Measurements from ENCODE around the gene PTPRG. TPM values are rescaled to one million over a fixed set of nuclear protein-coding genes. Genes with fewer than 3 reads are reported as not detected.

The PTPRG gene
- total RNA-seq, 1 donor from 2014 or later: 0.22 TPM

DNA sequence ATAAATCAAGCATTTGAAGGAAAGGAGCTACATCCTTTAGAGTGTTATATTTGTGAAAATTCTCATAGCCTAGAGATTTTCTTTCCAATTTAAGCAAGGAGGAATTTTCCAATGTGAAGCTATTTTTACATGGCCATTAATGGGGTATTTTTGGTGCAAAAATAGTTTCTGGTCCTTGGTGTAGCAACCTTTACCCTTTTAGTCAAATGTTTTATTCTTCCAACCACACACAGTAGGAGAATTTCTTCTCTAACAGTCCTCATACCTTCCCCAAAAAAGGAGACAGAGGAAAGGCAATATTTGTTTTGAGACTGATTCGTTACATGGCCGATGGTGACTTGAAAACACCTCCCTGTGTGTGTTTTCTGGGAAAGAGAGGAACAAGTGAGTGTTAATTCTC, 261.2 kb downstream of the PTPRG start:
- Mint-ChIP-seq H3K27ac (no peak overlapping the region), H3K4me3 (no peak overlapping the region), H3K4me1 (no peaks in the 10 kb centered on the region), H3K36me3 (ENCODE audit: low read depth) (no peaks in the 10 kb centered on the region), H3K27me3 (no peaks in the 10 kb centered on the region), H3K9me3 (no peaks in the 10 kb centered on the region)
- intact Hi-C loops (cut with micrococcal nuclease): no loop called here
- ChIA-PET POLR2A (no interaction called here), CTCF (no interaction called here)
- no peak for ATAC-seq (ENCODE audit: low read depth)
- DNase-seq: no peak
- TF ChIP-seq, protein P1, sequence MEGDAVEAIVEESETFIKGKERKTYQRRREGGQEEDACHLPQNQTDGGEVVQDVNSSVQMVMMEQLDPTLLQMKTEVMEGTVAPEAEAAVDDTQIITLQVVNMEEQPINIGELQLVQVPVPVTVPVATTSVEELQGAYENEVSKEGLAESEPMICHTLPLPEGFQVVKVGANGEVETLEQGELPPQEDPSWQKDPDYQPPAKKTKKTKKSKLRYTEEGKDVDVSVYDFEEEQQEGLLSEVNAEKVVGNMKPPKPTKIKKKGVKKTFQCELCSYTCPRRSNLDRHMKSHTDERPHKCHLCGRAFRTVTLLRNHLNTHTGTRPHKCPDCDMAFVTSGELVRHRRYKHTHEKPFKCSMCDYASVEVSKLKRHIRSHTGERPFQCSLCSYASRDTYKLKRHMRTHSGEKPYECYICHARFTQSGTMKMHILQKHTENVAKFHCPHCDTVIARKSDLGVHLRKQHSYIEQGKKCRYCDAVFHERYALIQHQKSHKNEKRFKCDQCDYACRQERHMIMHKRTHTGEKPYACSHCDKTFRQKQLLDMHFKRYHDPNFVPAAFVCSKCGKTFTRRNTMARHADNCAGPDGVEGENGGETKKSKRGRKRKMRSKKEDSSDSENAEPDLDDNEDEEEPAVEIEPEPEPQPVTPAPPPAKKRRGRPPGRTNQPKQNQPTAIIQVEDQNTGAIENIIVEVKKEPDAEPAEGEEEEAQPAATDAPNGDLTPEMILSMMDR (IDR thresholded peaks at IDR 0.05): no peak

DNA sequence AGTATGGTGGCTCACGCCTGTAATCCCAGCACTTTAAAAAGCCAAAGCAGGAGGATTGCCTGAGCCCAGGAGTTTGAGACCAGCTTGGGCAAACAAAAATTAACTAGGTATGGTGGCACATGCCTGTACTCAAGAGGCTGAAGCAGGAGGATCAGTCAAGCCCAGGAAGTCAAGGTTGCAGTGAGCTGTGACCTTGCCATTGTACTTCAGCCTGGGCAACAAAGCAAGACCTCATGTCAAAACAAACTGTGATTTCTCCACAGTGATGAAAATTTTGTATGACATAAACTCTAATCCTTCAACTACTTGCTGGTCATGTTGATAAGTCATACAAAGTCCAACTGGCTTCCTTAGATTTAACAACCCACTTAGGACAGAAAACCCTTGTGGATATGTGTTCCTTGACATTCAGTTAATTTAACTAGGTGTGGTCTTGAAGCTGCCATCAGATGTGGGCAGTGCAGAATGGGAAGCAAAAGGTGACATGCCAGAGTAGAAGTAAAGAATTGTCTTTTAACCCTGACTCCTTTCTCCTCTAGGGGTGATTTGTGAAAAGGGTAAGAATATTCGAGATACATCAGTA, 263.3 kb downstream of the PTPRG start:
- H3K9me3 Mint-ChIP-seq: peaks cover 2% of the 10 kb centered on the region
- H3K36me3 Mint-ChIP-seq (ENCODE audit: low read depth): no peaks in the 10 kb centered on the region
- TF ChIP-seq, protein P1 (IDR thresholded peaks at IDR 0.05): no peak
- CTCF ChIA-PET: no interaction called here
- ATAC-seq (ENCODE audit: low read depth) (no peak), DNase-seq (no peak)
- H3K4me1 Mint-ChIP-seq: no peaks in the 10 kb centered on the region
- H3K27ac Mint-ChIP-seq: no peak overlapping the region
- intact Hi-C loops (cut with micrococcal nuclease): no loop called here
- no peak overlapping the region for H3K4me3 Mint-ChIP-seq
- POLR2A ChIA-PET: no interaction called here
- H3K27me3 Mint-ChIP-seq: no peaks in the 10 kb centered on the region

DNA sequence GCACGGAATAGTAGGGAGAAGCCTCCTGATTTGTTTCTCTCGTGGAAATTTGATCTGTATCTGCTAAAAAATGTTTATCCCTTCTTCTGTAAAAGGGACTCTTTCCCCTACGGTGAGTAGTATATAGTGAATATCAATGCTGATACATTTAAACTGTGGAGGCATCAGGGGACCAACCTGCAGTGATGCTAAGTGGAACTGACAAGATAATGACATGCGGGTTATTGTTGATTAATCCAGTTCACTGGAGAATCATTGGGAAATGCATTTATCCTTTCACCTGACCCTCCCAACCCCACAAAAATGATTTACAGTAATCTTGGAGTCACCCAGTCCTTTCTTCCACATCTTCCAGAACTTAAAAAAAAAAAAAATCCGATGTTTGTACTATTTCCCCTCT, 264.8 kb downstream of the PTPRG start:
- ChIA-PET POLR2A (no interaction called here), CTCF (no interaction called here)
- Mint-ChIP-seq H3K27ac (no peak overlapping the region), H3K4me1 (no peaks in the 10 kb centered on the region), H3K36me3 (ENCODE audit: low read depth) (no peaks in the 10 kb centered on the region), H3K9me3 (peaks cover 3% of the 10 kb centered on the region), H3K27me3 (no peaks in the 10 kb centered on the region), H3K4me3 (no peak overlapping the region)
- TF ChIP-seq, protein P1 (IDR thresholded peaks at IDR 0.05): no peak
- ATAC-seq (ENCODE audit: low read depth) (no peak), DNase-seq (no peak)
- intact Hi-C loops (cut with micrococcal nuclease): no loop called here

DNA sequence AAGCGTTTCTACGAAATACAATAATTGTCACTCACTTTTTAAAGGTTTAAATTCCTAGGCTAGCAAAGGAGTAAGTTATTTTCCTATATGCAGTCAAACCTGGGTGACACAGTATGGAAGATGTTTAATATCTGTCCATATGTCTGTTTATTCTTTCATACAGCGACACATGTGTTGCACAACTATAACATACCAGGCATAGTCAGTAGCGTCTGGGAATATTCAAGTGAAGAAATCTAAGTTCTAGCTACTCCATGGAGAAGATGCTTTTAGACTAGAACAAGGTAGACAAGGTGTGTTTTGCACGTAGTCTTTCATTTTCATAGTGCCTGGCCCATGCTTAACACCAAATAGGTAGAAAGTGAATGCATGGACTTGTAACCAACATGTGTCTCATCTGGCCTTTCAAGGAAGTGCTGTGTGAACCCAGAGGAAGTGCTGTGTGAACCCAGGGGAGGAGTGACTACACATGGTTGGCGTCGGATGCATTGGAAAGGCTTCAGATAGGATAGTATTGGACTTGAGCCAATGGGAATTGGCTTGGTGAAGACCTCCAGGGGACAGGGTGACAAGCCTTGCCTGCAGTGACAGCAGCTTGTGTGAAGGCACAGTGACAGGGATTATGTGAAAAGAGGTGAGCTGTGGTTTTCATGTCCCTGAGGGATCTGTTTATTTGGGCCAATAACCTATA, 267.0 kb downstream of the PTPRG start:
- TF ChIP-seq, protein P1 (IDR thresholded peaks at IDR 0.05): no peak
- intact Hi-C loops (cut with micrococcal nuclease): no loop called here
- Mint-ChIP-seq H3K4me1 (no peaks in the 10 kb centered on the region), H3K9me3 (peaks cover 3% of the 10 kb centered on the region), H3K27ac (no peak overlapping the region), H3K4me3 (no peak overlapping the region), H3K36me3 (ENCODE audit: low read depth) (no peaks in the 10 kb centered on the region), H3K27me3 (no peaks in the 10 kb centered on the region)
- ATAC-seq (ENCODE audit: low read depth): no peak
- ChIA-PET POLR2A (no interaction called here), CTCF (no interaction called here)
- DNase-seq: no peak

DNA sequence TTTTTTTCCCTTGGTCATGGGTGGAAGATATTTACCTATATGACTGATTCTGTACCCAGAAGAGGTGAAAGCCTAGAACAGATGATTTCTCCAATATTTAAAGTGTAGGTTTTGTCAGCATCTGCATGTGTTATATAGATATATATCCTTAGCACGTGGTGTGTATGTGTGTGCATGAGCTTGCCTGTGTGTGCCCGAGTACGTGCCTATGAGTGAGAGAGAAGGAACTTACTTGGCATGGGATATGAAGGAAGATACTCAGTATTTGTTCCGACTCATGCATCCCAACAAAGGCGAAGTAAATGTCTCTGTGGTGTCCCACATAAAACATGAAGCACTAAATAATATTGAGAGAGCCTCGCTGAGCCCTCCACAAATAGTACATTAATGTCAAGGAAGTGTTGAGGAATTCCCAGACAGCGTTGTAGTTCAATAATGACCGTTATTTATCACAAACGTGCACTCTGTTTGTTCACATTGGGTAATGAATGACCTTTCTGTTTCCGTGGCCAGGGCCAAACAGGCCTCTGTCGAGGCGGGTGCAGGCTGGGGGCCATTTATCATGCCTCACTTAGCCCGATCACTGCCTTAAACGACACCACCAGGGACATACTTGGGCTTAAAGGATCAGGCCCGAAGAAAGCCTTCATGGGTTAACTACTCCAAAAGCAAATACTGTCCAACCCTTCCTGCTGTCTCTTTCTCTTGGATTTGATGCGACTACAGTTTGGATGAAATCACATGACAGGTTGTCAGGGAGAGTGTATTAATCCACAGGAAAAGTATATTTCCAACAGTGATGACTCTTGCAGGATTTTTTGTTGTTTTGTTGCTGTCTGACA, 267.7 kb downstream of the PTPRG start:
- Mint-ChIP-seq H3K9me3 (peaks cover 3% of the 10 kb centered on the region), H3K4me1 (no peaks in the 10 kb centered on the region), H3K36me3 (ENCODE audit: low read depth) (no peaks in the 10 kb centered on the region), H3K27me3 (no peaks in the 10 kb centered on the region), H3K4me3 (no peak overlapping the region), H3K27ac (no peak overlapping the region)
- ChIA-PET CTCF (no interaction called here), POLR2A (no interaction called here)
- ATAC-seq (ENCODE audit: low read depth): no peak
- intact Hi-C loops (cut with micrococcal nuclease): no loop called here
- TF ChIP-seq, protein P1 (IDR thresholded peaks at IDR 0.05): no peak
- no peak for DNase-seq

All from activated B cell treated with CpG ODN at 0.5 μM for 24 hours (primary cell).